H1 (cell line): Measurements from ENCODE around the gene DNAJC7. TPM values are rescaled to one million over a fixed set of nuclear protein-coding genes. Genes with fewer than 3 reads are reported as not detected.

Source experiments
- CTCF ChIA-PET: fragments of 300-600 bp; sonication (Branson Sonifier 250); formaldehyde crosslinking; loops from one replicate; lab custom pipeline; 2021; ENCODE audit not compliant: partially characterized antibody; lab: Charles Lee
- POLR2A ChIA-PET: fragments of 300-600 bp; sonication (Branson Sonifier 250); formaldehyde crosslinking; loops from one replicate; lab custom pipeline; 2021; ENCODE audit warnings: inconsistent platforms; ENCODE audit not compliant: partially characterized antibody; lab: Charles Lee
- DNase-seq, 2 experiments: peaks; one replicate each; pipeline versions ENCODE4 v3.0.0 to v3.0.0-alpha.2; 2010 to 2022; ENCODE audit warnings: low spot score in 2 of 2, low read depth in 1 of 2, mixed read lengths in 1 of 2
- FAIRE-seq: peaks from 2 replicates; lab custom pipeline; 2011; peaks lifted over from hg19 to GRCh38; lab: Jason Lieb, UNC
- H2AFZ ChIP-seq: 2 replicates; pipeline ENCODE4 v1.8.1; 2012; ENCODE audit warnings: low read length, inconsistent platforms
- H2AK5ac ChIP-seq: 2 replicates; pipeline ENCODE4 v1.6.1; 2013; ENCODE audit warnings: low read depth, low read length
- H2BK120ac ChIP-seq: replicated peaks from 2 replicates; pipeline ENCODE3; 2013; ENCODE audit warnings: low read depth, low read length, inconsistent platforms
- H2BK12ac ChIP-seq: 2 replicates; pipeline ENCODE4 v1.6.1; 2013; ENCODE audit warnings: low read depth, low read length
- H2BK15ac ChIP-seq: 2 replicates; pipeline ENCODE4 v1.6.1; 2013; ENCODE audit warnings: low read length
- H2BK20ac ChIP-seq: 2 replicates; pipeline ENCODE4 v1.6.1; 2013; ENCODE audit warnings: low read length
- H2BK5ac ChIP-seq: 2 replicates; pipeline ENCODE4 v1.6.1; 2013; ENCODE audit warnings: low read depth, low read length
- H3K14ac ChIP-seq: 2 replicates; pipeline ENCODE4 v1.6.1; 2013; ENCODE audit warnings: inconsistent platforms; ENCODE audit not compliant: insufficient read length
- H3K18ac ChIP-seq: 2 replicates; pipeline ENCODE4 v1.6.1; 2013; ENCODE audit warnings: low read length; ENCODE audit errors: extremely low read depth
- H3K23ac ChIP-seq: 2 replicates; pipeline ENCODE4 v1.6.1; 2013; ENCODE audit warnings: inconsistent platforms; ENCODE audit not compliant: insufficient read length
- H3K23me2 ChIP-seq: 2 replicates; pipeline ENCODE4 v1.6.1; 2013; ENCODE audit warnings: low read depth, low read length
- H3K27ac ChIP-seq: 2 replicates; pipeline ENCODE4 v1.6.1; 2011; ENCODE audit warnings: low read depth, low read length, inconsistent platforms
- H3K27me3 ChIP-seq, 4 experiments: replicated peaks in 1 of 4; 1 replicate in 1 of 4; 2 replicates in 3 of 4; pipeline versions ENCODE4 v1.6.1 to v1.8.1; 2011 to 2013; ENCODE audit warnings: low read length in 3 of 4, mild to moderate bottlenecking in 3 of 4, inconsistent platforms in 2 of 4, mixed read lengths in 2 of 4, moderate library complexity in 1 of 4; ENCODE audit not compliant: control insufficient read depth in 3 of 4, insufficient read depth in 3 of 4; ENCODE audit errors: extremely low read depth in 1 of 4
- H3K36me3 ChIP-seq, 4 experiments: 2 replicates each; pipeline versions ENCODE4 v1.6.1 to v1.8.1; 2011 to 2013; ENCODE audit warnings: mild to moderate bottlenecking in 4 of 4, low read length in 3 of 4, moderate library complexity in 2 of 4, control low read depth in 1 of 4, inconsistent platforms in 1 of 4; ENCODE audit not compliant: insufficient read depth in 4 of 4, control insufficient read depth in 2 of 4
- H3K4ac ChIP-seq: replicated peaks from 2 replicates; pipeline ENCODE3; 2013; ENCODE audit warnings: low read length, low read depth, mixed read lengths, inconsistent platforms; ENCODE audit not compliant: insufficient read length
- H3K4me1 ChIP-seq, 4 experiments: replicated peaks in 1 of 4; 1 replicate in 1 of 4; 2 replicates in 3 of 4; pipeline versions ENCODE4 v1.6.1 to v1.8.1; 2011 to 2013; ENCODE audit warnings: low read length in 3 of 4, inconsistent platforms in 2 of 4, mixed read lengths in 1 of 4; ENCODE audit not compliant: insufficient read depth in 4 of 4, control insufficient read depth in 3 of 4
- H3K4me2 ChIP-seq, 2 experiments: 2 replicates each; pipeline versions ENCODE4 v1.6.1 to v1.8.1; 2011 to 2013; ENCODE audit warnings: low read depth in 2 of 2, low read length in 2 of 2, control low read depth in 1 of 2, inconsistent platforms in 1 of 2, mild to moderate bottlenecking in 1 of 2; ENCODE audit not compliant: insufficient read depth in 1 of 2
- H3K4me3 ChIP-seq, 4 experiments: fragments of 200-600, 300-600 bp in 1 of 4; sonication (generic), shearing (Covaris generic), sonication (Bioruptor Twin) in 1 of 4; 2 replicates each; pipeline versions ENCODE4 v1.5.1 to v1.8.1; 2011 to 2016; ENCODE audit warnings: low read length in 4 of 4, low read depth in 3 of 4, control low read depth in 2 of 4, inconsistent platforms in 2 of 4, mild to moderate bottlenecking in 2 of 4, mixed read lengths in 1 of 4, moderate library complexity in 1 of 4; ENCODE audit not compliant: insufficient read depth in 2 of 4; ENCODE audit errors: extremely low read depth in 1 of 4
- H3K56ac ChIP-seq: replicated peaks from 2 replicates; pipeline ENCODE3; 2013; ENCODE audit warnings: low read depth, mild to moderate bottlenecking, mixed read lengths, low read length, inconsistent platforms; ENCODE audit not compliant: insufficient read length
- H3K79me1 ChIP-seq: 2 replicates; pipeline ENCODE4 v1.6.1; 2013; ENCODE audit warnings: low read depth, low read length, control low read depth
- H3K79me2 ChIP-seq, 2 experiments: 2 replicates each; pipeline versions ENCODE4 v1.6.1 to v1.8.1; 2012 to 2013; ENCODE audit warnings: low read length in 2 of 2, mild to moderate bottlenecking in 2 of 2, inconsistent platforms in 1 of 2; ENCODE audit not compliant: insufficient read depth in 2 of 2, control insufficient read depth in 1 of 2
- H3K9ac ChIP-seq, 4 experiments: replicated peaks in 1 of 4; 1 replicate in 1 of 4; 2 replicates in 3 of 4; pipeline versions ENCODE4 v1.6.1 to v1.8.1; 2011 to 2013; ENCODE audit warnings: low read depth in 3 of 4, low read length in 3 of 4, control low read depth in 2 of 4, mild to moderate bottlenecking in 2 of 4, moderate library complexity in 2 of 4, inconsistent platforms in 1 of 4; ENCODE audit errors: extremely low read depth in 1 of 4
- H3K9me3 ChIP-seq, 2 experiments: 2 replicates each; pipeline versions ENCODE4 v1.6.1 to v1.8.1; 2012 to 2013; ENCODE audit warnings: mild to moderate bottlenecking in 2 of 2, moderate library complexity in 2 of 2, control low read depth in 1 of 2, inconsistent platforms in 1 of 2, low read depth in 1 of 2, low read length in 1 of 2, mixed read lengths in 1 of 2; ENCODE audit not compliant: insufficient read depth in 2 of 2
- H4K20me1 ChIP-seq, 2 experiments: replicated peaks in 1 of 2; 2 replicates each; pipeline versions ENCODE3 to v1.8.1; 2011 to 2013; ENCODE audit warnings: inconsistent platforms in 2 of 2, low read length in 2 of 2, mild to moderate bottlenecking in 1 of 2; ENCODE audit not compliant: insufficient read depth in 2 of 2, control insufficient read depth in 1 of 2
- H4K5ac ChIP-seq: 2 replicates; pipeline ENCODE4 v1.6.1; 2013; ENCODE audit warnings: low read length, low read depth, mixed read lengths, inconsistent platforms; ENCODE audit not compliant: insufficient read length
- H4K8ac ChIP-seq: 2 replicates; pipeline ENCODE4 v1.8.0; 2013; ENCODE audit warnings: mild to moderate bottlenecking, moderate library complexity, low read length, inconsistent platforms; ENCODE audit not compliant: insufficient read depth; ENCODE audit errors: extremely low read depth
- H4K91ac ChIP-seq: replicated peaks from 2 replicates; pipeline ENCODE3; 2013; ENCODE audit warnings: low read length, mixed read lengths, inconsistent platforms; ENCODE audit not compliant: insufficient read length
- BACH1 ChIP-seq: IDR thresholded peaks from 2 replicates; pipeline ENCODE4 v1.6.1; 2012; ENCODE audit warnings: low read length, improper control_type of control experiment
- CBX8 ChIP-seq: fragments of 300-800, 300-1000 bp; sonication (generic); IDR thresholded peaks from 2 replicates; pipeline ENCODE4 v1.7.1; 2016; ENCODE audit warnings: low read depth, low read length, borderline replicate concordance
- CHD2 ChIP-seq: IDR thresholded peaks from 2 replicates; pipeline ENCODE4 v1.6.1; 2012; ENCODE audit warnings: low read length, improper control_type of control experiment
- FOSL1 ChIP-seq: IDR thresholded peaks from 2 replicates; pipeline ENCODE4 v1.6.1; 2011; ENCODE audit warnings: mild to moderate bottlenecking, low read depth, low read length, moderate library complexity; ENCODE audit not compliant: insufficient read depth
- KDM1A ChIP-seq: fragments of 200-600, 300-600 bp; sonication (generic); IDR thresholded peaks from 2 replicates; pipeline ENCODE4 v1.7.1; 2016; ENCODE audit warnings: mild to moderate bottlenecking, low read length, borderline replicate concordance
- NRF1 ChIP-seq: IDR thresholded peaks from 2 replicates; pipeline ENCODE4 v1.6.1; 2011; ENCODE audit warnings: mild to moderate bottlenecking, low read depth, low read length, improper control_type of control experiment
- POLR2AphosphoS5 ChIP-seq: IDR thresholded peaks from 2 replicates; pipeline ENCODE4 v1.6.1; 2011; ENCODE audit warnings: low read depth, low read length
- SAP30 ChIP-seq: fragments of 300-600 bp; sonication (generic); IDR thresholded peaks from 2 replicates; pipeline ENCODE4 v1.7.1; 2012; ENCODE audit warnings: low read length, moderate library complexity, mild to moderate bottlenecking, inconsistent platforms; ENCODE audit not compliant: insufficient read depth, insufficient replicate concordance
- TCF12 ChIP-seq: IDR thresholded peaks from 2 replicates; pipeline ENCODE4 v1.6.1; 2011; ENCODE audit warnings: low read depth, mild to moderate bottlenecking, low read length
- TEAD4 ChIP-seq: IDR thresholded peaks from 2 replicates; pipeline ENCODE4 v1.6.1; 2012; ENCODE audit warnings: low read depth, low read length, inconsistent platforms, mixed read lengths
- WGBS, 2 experiments: shearing (Covaris generic) in 1 of 2; methylation state at CpG; one replicate each; pipeline versions ENCODE4 v1.1.6 to v1.1.7; 2013 to 2015; ENCODE audit warnings: low lambda C conversion rate in 2 of 2, mixed read lengths in 2 of 2, inconsistent platforms in 1 of 2, low coverage in 1 of 2, missing lambda C conversion rate in 1 of 2; ENCODE audit not compliant: insufficient replicate concordance in 2 of 2, insufficient coverage in 1 of 2, insufficient read length in 1 of 2; ENCODE audit errors: extremely low coverage in 1 of 2, missing lambda C conversion rate in 1 of 2; 5-methylcytosine and 5-hydroxymethylcytosine counted together
- polyA plus RNA-seq, 7 experiments: library from polyadenylated mRNA; depleted of rRNA in 3 of 7; stranded (reverse) in 5 of 7; unstranded in 2 of 7; fragments of >200 nt in 5 of 7; fragments of 200-250 nt in 2 of 7; gene quantifications; 1 replicate in 5 of 7; 2 replicates in 1 of 7; 4 replicates in 1 of 7; pipeline versions ENCODE4 v1.2.1 to v1.2.3, GENCODE V29; 2011 to 2013; ENCODE audit warnings: missing spikeins in 2 of 7, mixed read lengths in 2 of 7
- total RNA-seq: library from RNA; stranded (reverse); fragmentation: NEBNext Ultra II Directional; extraction: Animal tissue kit (Norgen Biotek cat#: 25700); gene quantifications from 2 replicates; pipeline ENCODE4 v1.2.1, GENCODE V29; 2021

Gene DNAJC7
- total and polyA plus RNA-seq, 2 of the 8 experiments (the other 6 are each of a cell fraction or from before 2014, with no cell fraction given), result 31.0 to 148 TPM

DNA sequence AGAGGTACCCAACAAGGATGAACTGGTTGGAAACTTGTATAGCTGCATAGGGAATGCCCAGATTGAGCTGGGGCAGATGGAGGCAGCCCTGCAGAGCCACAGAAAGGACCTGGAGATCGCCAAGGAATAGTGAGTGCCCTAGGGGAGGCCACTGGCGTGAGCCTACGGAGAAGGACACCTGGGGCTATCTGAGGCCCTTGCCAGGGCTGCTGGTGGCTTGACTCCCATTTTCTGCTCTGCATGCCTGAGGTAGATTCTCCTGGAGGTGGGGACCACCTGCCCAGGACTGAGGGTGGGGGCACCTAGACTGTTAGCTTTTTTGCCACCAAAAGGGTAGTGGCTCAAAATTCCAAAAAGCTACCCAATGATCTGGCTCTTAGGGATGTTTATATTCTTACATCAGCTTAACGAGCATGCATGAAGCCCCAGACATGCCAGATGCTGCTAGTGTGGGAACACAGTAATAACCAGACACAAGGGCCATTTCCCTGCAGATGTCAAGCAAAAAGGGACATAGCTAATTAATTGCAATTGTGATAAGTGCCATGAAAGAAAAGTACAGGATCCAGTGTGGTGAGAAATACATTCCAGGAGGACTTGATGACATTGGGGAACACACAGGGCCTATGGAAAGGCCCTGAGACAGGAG lies 78.1 kb downstream of the DNAJC7 start:
- Histone ChIP-seq H3K79me1 (no peaks in the 10 kb centered on the region), H3K18ac (no peak overlapping the region), H3K23ac (no peak overlapping the region), H2AK5ac (no peak overlapping the region), H3K27me3 (no peaks in the 10 kb centered on the region), H2BK12ac (no peak overlapping the region), H4K91ac (no peak overlapping the region), H3K9me3 (no peaks in the 10 kb centered on the region), H4K20me1 (no peaks in the 10 kb centered on the region), H2AFZ (no peak overlapping the region), H3K14ac (no peak overlapping the region), H2BK120ac (no peak overlapping the region), H3K36me3 (peaks cover 0 to 3% (median 0%) of the 10 kb centered on the region in 4 experiments; a peak in 2 of 8 replicates), H2BK5ac (no peak overlapping the region), H3K27ac (no peak overlapping the region), H3K4ac (no peak overlapping the region), H4K5ac (no peak overlapping the region), H3K56ac (no peak overlapping the region), H4K8ac (no peak overlapping the region), H3K4me2 (no peak overlapping the region), H3K4me3 (no peak overlapping the region), H2BK20ac (no peak overlapping the region), H3K79me2 (no peaks in the 10 kb centered on the region), H3K23me2 (0 out of 2 replicates have a peak, but pooled peaks cover 2% of the 10 kb centered on the region), H3K9ac (no peak overlapping the region), H3K4me1 (no peaks in the 10 kb centered on the region), H2BK15ac (no peak overlapping the region)
- no peak for FAIRE-seq
- DNase-seq, result no peak
- TF ChIP-seq TEAD4 (no peak), POLR2AphosphoS5 (no peak), SAP30 (no peak), TCF12 (no peak), KDM1A (no peak), CHD2 (no peak), BACH1 (no peak), FOSL1 (no peak), CBX8 (no peak), NRF1 (no peak)
- ChIA-PET CTCF (interaction anchor here (1.0 to 2.7 kb wide), 4 partner anchors 10 to 193 kb away, joined by 3 to 11 read pairs (median 6); no protein-coding TSS in a partner anchor), POLR2A (interaction anchor here (1.0 to 2.5 kb wide), 7 partner anchors 9 to 251 kb away, joined by 3 to 9 read pairs (median 6); partner anchors contain the start of genes ACLY and ODAD4)
- WGBS, 2 experiments, result 91% methylated on average over 4 of the region's 4 CpGs; no CpG with 5 or more reads in 1 of the 2 experiments
